Calu3 (cell line): ENCODE results near the gene MRFAP1L1. TPM values are rescaled to one million over a fixed set of nuclear protein-coding genes. Genes with fewer than 3 reads are reported as not detected.

Source experiments
- BruUV-seq: library from RNA; stranded (reverse); fragments of 400-500 nt; replicated peaks from 2 replicates; lab custom pipeline; 2021; lab: Mats Ljungman, UMichigan
- CTCF ChIA-PET: fragments of 300-600 bp; sonication (Branson Sonifier 250); formaldehyde crosslinking; loops from one replicate; lab custom pipeline; 2022; ENCODE audit warnings: antibody characterized with exemption; lab: Charles Lee
- DNase-seq: peaks from one replicate; pipeline ENCODE4 v3.0.0; 2022
- H3K27ac Mint-ChIP-seq: one replicate; pipeline ENCODE4 v1.8.0; 2022; ENCODE audit warnings: mixed read lengths; ENCODE audit not compliant: unreplicated experiment
- H3K27me3 Mint-ChIP-seq: one replicate; pipeline ENCODE4 v1.8.0; 2022; ENCODE audit warnings: mixed read lengths; ENCODE audit not compliant: unreplicated experiment
- H3K36me3 Mint-ChIP-seq: one replicate; pipeline ENCODE4 v1.8.0; 2022; ENCODE audit warnings: mild to moderate bottlenecking, moderate library complexity, mixed read lengths; ENCODE audit not compliant: insufficient read depth, unreplicated experiment
- H3K4me1 Mint-ChIP-seq: one replicate; pipeline ENCODE4 v1.8.0; 2022; ENCODE audit warnings: mild to moderate bottlenecking, low read depth, mixed read lengths; ENCODE audit not compliant: unreplicated experiment
- H3K4me3 Mint-ChIP-seq: one replicate; pipeline ENCODE4 v1.8.0; 2022; ENCODE audit warnings: mild to moderate bottlenecking, low read depth, moderate library complexity, mixed read lengths; ENCODE audit not compliant: unreplicated experiment
- H3K9me3 Mint-ChIP-seq: one replicate; pipeline ENCODE4 v1.8.0; 2022; ENCODE audit warnings: low read depth, mixed read lengths; ENCODE audit not compliant: unreplicated experiment
- intact Hi-C: fragments of 100-400 bp; cut with micrococcal nuclease; formaldehyde crosslinking; loops from one replicate; pipeline ENCODE4 v1.10.0; 2022; ENCODE audit not compliant: unreplicated experiment
- total RNA-seq: library from RNA; stranded (reverse); gene quantifications from 2 replicates; pipeline ENCODE4 v1.2.3, GENCODE V29; 2022
- TF ChIP-seq, protein P1 (sequence below): fragments of 200-600 bp; IDR thresholded peaks from one replicate; pipeline ENCODE4 v1.8.0; 2022; ENCODE audit warnings: antibody characterized with exemption; ENCODE audit not compliant: unreplicated experiment

MRFAP1L1 gene
- total RNA-seq, 1 experiment from 2014 or later: 31.7 TPM

DNA sequence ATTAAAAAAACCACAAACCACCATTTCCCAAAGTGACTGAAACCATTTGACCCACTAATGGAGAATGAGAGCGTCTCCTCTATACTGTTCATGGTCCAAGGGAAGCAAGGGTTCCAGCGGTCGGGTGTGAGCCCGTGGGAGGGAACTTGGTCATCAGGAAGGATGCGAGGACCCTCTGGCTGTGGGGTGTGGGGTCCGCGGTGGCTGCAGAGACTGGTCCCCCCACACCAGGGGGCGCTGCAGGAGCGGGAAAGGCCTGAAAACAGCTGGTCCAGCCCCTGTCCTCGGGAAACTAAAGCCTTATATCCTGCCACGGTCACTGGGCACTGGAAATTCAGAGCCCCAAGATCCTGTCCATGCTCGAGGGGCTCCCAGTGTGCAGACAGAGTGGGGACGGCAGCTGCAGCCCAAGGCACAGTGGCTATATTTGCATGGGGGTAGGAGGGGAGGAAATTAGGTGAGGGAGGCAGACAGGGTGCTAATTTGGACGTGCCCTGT, 10.6 kb upstream of the MRFAP1L1 start:
- CTCF ChIA-PET: interaction anchor here (0.6 to 1.8 kb wide), 5 partner anchors 42 to 351 kb away, joined by 3 to 20 read pairs (median 4); no protein-coding TSS in a partner anchor
- no TSS peak for BruUV-seq
- intact Hi-C loops: loop anchor here (1.0 to 10.0 kb wide), 3 partner anchors 85 to 467 kb away; no protein-coding TSS in a partner anchor
- Mint-ChIP-seq H3K27ac (no peak overlapping the region), H3K4me3 (no peak overlapping the region), H3K9me3 (no peaks in the 10 kb centered on the region), H3K36me3 (peaks cover 23% of the 10 kb centered on the region), H3K4me1 (peaks cover 8% of the 10 kb centered on the region), H3K27me3 (no peaks in the 10 kb centered on the region)
- DNase-seq: peak; percentile 89
- TF ChIP-seq, protein P1, sequence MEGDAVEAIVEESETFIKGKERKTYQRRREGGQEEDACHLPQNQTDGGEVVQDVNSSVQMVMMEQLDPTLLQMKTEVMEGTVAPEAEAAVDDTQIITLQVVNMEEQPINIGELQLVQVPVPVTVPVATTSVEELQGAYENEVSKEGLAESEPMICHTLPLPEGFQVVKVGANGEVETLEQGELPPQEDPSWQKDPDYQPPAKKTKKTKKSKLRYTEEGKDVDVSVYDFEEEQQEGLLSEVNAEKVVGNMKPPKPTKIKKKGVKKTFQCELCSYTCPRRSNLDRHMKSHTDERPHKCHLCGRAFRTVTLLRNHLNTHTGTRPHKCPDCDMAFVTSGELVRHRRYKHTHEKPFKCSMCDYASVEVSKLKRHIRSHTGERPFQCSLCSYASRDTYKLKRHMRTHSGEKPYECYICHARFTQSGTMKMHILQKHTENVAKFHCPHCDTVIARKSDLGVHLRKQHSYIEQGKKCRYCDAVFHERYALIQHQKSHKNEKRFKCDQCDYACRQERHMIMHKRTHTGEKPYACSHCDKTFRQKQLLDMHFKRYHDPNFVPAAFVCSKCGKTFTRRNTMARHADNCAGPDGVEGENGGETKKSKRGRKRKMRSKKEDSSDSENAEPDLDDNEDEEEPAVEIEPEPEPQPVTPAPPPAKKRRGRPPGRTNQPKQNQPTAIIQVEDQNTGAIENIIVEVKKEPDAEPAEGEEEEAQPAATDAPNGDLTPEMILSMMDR: peak; percentile 78

DNA sequence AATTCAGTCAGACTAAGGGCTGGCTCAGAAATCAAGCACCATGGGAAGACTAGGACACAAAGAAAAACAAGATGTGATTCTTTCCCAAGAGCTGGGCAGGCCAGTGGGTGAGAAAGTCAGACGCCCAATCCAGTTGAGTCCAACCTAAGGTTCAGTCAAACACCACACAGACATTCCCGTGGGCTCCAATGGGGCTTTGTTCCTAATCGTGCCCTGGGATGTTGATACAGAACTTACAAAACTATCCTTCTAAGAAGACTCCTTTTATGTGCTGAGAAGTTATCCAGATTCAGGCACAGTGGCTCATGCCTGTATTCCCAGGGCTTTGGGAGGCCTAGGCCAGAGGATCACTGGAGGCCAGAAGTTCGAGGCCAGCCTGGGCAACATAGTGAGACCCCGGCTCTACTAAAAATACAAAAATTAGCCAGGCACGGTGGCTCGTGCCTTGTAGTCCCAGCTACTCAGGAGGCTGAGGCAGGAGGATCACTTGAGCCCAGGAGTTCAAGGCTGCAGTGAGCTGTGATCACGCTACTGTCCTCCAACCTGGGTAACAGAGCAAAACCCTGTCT, 10.0 kb upstream of the MRFAP1L1 start:
- no TSS peak for BruUV-seq
- H3K4me1 Mint-ChIP-seq: peaks cover 8% of the 10 kb centered on the region
- CTCF ChIA-PET: interaction anchor here (0.7 to 1.8 kb wide), 4 partner anchors 119 to 351 kb away, joined by 3 to 20 read pairs (median 4); no protein-coding TSS in a partner anchor
- TF ChIP-seq, protein P1: no peak
- no peaks in the 10 kb centered on the region for H3K9me3 Mint-ChIP-seq
- no peak for DNase-seq
- H3K27ac Mint-ChIP-seq: no peak overlapping the region
- H3K4me3 Mint-ChIP-seq: no peak overlapping the region
- H3K27me3 Mint-ChIP-seq: no peaks in the 10 kb centered on the region
- intact Hi-C loops: loop anchor here (1.0 to 10.0 kb wide), 4 partner anchors 85 to 468 kb away; no protein-coding TSS in a partner anchor
- peaks cover 23% of the 10 kb centered on the region for H3K36me3 Mint-ChIP-seq

DNA sequence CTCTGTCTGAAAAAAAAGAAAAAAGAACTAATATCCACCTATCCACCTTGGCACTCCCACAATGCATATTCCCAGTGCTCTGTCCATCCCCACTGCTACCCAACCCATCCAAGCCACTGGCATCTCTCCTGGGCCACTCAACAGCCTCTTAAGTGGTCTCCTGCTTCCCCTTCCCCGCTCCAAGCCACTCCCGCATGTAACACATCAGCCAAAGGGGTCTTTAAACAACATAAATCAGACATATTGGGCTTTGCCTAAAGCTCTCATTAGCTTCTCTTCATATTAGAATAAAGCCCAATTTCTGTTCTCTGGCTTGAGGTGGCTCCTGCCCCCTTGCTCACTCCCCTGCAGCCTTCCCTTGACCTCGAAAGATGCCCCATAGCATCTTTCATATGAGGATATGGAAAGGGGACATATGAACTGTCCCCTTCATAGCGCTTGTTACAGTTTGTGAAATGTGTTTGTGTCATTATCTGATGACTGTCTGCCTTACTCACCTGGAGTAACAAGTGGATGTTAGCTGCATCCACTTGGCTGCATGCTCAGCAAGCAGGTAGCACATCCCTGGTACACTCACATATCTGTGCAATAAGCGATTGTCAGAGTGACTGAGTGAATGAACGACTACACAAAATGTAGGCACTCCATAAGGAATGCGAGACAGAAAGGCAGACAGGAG, 9.4 kb upstream of the MRFAP1L1 start:
- intact Hi-C loops: loop anchor here (5.0 kb wide), 1 partner anchor 168 kb away; no protein-coding TSS in a partner anchor

More for the DNA sequence above, 9.4 kb upstream of the MRFAP1L1 start:
- Mint-ChIP-seq H3K36me3 (peaks cover 23% of the 10 kb centered on the region), H3K4me3 (no peak overlapping the region), H3K4me1 (peaks cover 8% of the 10 kb centered on the region), H3K27me3 (no peaks in the 10 kb centered on the region), H3K27ac (no peak overlapping the region), H3K9me3 (no peaks in the 10 kb centered on the region)
- no peak for DNase-seq
- no TSS peak for BruUV-seq
- CTCF ChIA-PET: interaction anchor here (1.8 kb wide), 1 partner anchor 154 kb away, joined by 20 read pairs; no protein-coding TSS in a partner anchor
- TF ChIP-seq, protein P1: no peak
